Measurements from ENCODE around the gene DNAJC13.

GRCh38 chr3:132395126-132395525 lies 22.2 kb upstream of the DNAJC13 start:
- no peak for TF ChIP-seq CTCF (IDR thresholded peaks at IDR 0.05)
- TF ChIP-seq POLR2A (IDR thresholded peaks at IDR 0.05), result no peak

Measured in Peyer's patch (tissue), 4 donors.